Measurements from ENCODE around the gene CDH20.

DNA sequence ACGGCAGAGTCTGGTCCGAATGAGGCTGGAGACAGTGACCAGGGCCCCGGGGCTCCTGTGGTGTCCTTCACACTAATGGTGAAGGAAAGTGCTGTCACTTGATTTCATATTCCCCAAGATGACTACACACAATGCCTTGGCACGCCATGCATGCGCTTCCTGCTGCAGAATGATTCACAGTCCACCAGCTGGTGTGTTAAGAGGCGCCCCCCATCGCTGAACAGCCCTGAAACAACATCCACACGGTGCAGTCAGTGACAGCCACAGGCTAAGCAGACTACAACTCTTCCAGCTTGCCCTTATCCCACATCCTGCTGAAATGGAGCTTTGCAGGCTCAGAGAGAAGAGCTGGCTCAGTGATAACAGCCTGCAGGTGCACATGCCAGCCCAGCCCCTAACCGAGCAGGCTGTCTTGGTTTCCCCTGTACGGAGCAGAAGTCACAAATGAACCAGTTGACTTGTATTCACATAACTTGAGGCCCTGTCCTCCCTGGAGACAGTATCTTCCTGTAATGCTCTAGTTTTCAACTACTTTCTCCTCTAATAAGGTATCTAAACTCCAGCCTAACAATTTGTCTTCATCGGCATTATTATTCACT is 24.3 kb upstream of the CDH20 start:
- TF ChIP-seq, protein P1, sequence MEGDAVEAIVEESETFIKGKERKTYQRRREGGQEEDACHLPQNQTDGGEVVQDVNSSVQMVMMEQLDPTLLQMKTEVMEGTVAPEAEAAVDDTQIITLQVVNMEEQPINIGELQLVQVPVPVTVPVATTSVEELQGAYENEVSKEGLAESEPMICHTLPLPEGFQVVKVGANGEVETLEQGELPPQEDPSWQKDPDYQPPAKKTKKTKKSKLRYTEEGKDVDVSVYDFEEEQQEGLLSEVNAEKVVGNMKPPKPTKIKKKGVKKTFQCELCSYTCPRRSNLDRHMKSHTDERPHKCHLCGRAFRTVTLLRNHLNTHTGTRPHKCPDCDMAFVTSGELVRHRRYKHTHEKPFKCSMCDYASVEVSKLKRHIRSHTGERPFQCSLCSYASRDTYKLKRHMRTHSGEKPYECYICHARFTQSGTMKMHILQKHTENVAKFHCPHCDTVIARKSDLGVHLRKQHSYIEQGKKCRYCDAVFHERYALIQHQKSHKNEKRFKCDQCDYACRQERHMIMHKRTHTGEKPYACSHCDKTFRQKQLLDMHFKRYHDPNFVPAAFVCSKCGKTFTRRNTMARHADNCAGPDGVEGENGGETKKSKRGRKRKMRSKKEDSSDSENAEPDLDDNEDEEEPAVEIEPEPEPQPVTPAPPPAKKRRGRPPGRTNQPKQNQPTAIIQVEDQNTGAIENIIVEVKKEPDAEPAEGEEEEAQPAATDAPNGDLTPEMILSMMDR (IDR thresholded peaks at IDR 0.05) = no peak
- TF ChIP-seq EP300 (IDR thresholded peaks at IDR 0.05) (no peak), POLR2A (IDR thresholded peaks at IDR 0.05) (no peak), POLR2AphosphoS5 (IDR thresholded peaks at IDR 0.05) (no peak)

Data from stomach (tissue), 4 donors.